RCC 7860 (cell line): Measurements from ENCODE around the gene CREG2.
A peak's percentile ranks its signal among the peaks of the same experiment; 100 is the strongest.
"Not testable (repeated sequence)": the region's sequence is repeated elsewhere in the genome, so short reads cannot be mapped to it uniquely, and the experiment has no call there.

Source experiments
- DNase-seq: peaks from one replicate; pipeline ENCODE4 v3.0.0-alpha.2; 2015; ENCODE audit warnings: low spot score
- FAIRE-seq: peaks from 2 replicates; lab custom pipeline; 2012; peaks lifted over from hg19 to GRCh38; lab: Jason Lieb, UNC

Gene CREG2

GRCh38 chr2:101349893-101350662 lies 37.2 kb downstream of the CREG2 start:
- peak; percentile 8 for DNase-seq
- FAIRE-seq = no peak

GRCh38 chr2:101348883-101349282 lies 38.4 kb downstream of the CREG2 start:
- FAIRE-seq (no peak), DNase-seq (no peak)

- FAIRE-seq = no peak
Measured at GRCh38 chr2:101346909-101347308, 40.4 kb downstream of the CREG2 start.

GRCh38 chr2:101344137-101344536 lies 43.2 kb downstream of the CREG2 start:
- FAIRE-seq (no peak), DNase-seq (no peak)

More at GRCh38 chr2:101346909-101347308, 40.4 kb downstream of the CREG2 start:
- no peak for DNase-seq

GRCh38 chr2:101342625-101343008 lies 44.7 kb downstream of the CREG2 start:
- no peak for DNase-seq
- no peak for FAIRE-seq

GRCh38 chr2:101341901-101342624 lies 45.2 kb downstream of the CREG2 start:
- no peak for FAIRE-seq
- DNase-seq = peak; percentile 56

GRCh38 chr2:101341421-101341820 lies 45.9 kb downstream of the CREG2 start:
- FAIRE-seq (no peak), DNase-seq (no peak)

GRCh38 chr2:101340141-101340551 lies 47.2 kb downstream of the CREG2 start:
- FAIRE-seq = no peak
- DNase-seq = no peak

- DNase-seq = no peak
- FAIRE-seq = no peak
Measured at GRCh38 chr2:101339266-101339880, 47.9 kb downstream of the CREG2 start.

- FAIRE-seq = no peak
- no peak for DNase-seq
Measured at GRCh38 chr2:101337877-101338276, 49.4 kb downstream of the CREG2 start.

- FAIRE-seq (no peak), DNase-seq (no peak)
Measured at GRCh38 chr2:101332885-101333766, 54.2 kb downstream of the CREG2 start.

- FAIRE-seq (no peak), DNase-seq (no peak)
Measured at GRCh38 chr2:101331202-101331601, 56.1 kb downstream of the CREG2 start.

GRCh38 chr2:101330253-101330933 lies 56.9 kb downstream of the CREG2 start:
- FAIRE-seq (no peak), DNase-seq (no peak)

GRCh38 chr2:101329026-101329425 lies 58.3 kb downstream of the CREG2 start:
- no peak for FAIRE-seq

GRCh38 chr2:101328474-101329007 lies 58.8 kb downstream of the CREG2 start:
- DNase-seq = no peak
- FAIRE-seq = no peak

More at GRCh38 chr2:101329026-101329425, 58.3 kb downstream of the CREG2 start:
- DNase-seq = no peak

GRCh38 chr2:101327863-101328394 lies 59.4 kb downstream of the CREG2 start:
- no peak for FAIRE-seq
- no peak for DNase-seq

GRCh38 chr2:101325425-101325824 lies 61.9 kb downstream of the CREG2 start:
- DNase-seq (no peak), FAIRE-seq (no peak)

GRCh38 chr2:101316568-101316967 lies 70.7 kb downstream of the CREG2 start:
- not testable (repeated sequence) for FAIRE-seq, DNase-seq

- no peak for FAIRE-seq
- no peak for DNase-seq
Measured at GRCh38 chr2:101311696-101312017, 75.6 kb downstream of the CREG2 start.
